Dermis blood vessel endothelial cell (primary cell): ENCODE measurements around the gene ATP6AP1. TPM values are rescaled to one million over a fixed set of nuclear protein-coding genes. Genes with fewer than 3 reads are reported as not detected.

Experiments used
- DNase-seq: peaks from one replicate; pipeline ENCODE4 v3.0.0; 2010
- total RNA-seq: library from RNA; depleted of rRNA; stranded (reverse); fragments of >200 nt; gene quantifications from 2 replicates; pipeline ENCODE4 v1.2.3, GENCODE V29; 2014

ATP6AP1 gene
- total RNA-seq, 1 donor from 2014 or later = 65.9 TPM

- DNase-seq = no peak
These were observed 44.5 kb downstream of the ATP6AP1 start for GRCh38 chrX:154472685-154473632.

- DNase-seq = no peak
These were observed 45.2 kb downstream of the ATP6AP1 start for GRCh38 chrX:154473683-154474082.

- DNase-seq = no peak
These were observed 48.3 kb downstream of the ATP6AP1 start for GRCh38 chrX:154476821-154477220.

- no peak for DNase-seq
These were observed 49.5 kb downstream of the ATP6AP1 start for GRCh38 chrX:154477891-154478477.

- peak; percentile 94 for DNase-seq
These were observed 50.5 kb downstream of the ATP6AP1 start, which contains the start of gene LAGE3 for GRCh38 chrX:154478728-154479622. Gene LAGE3, minus strand, starts transcription at chrX:154479281. Its CDS starts 366 bp downstream, at chrX:154478915.

GRCh38 chrX:154481195-154481594 is 52.7 kb downstream of the ATP6AP1 start:
- DNase-seq = no peak

- DNase-seq = no peak
These were observed 53.6 kb downstream of the ATP6AP1 start for GRCh38 chrX:154481911-154482601.

- no peak for DNase-seq
These were observed 54.3 kb downstream of the ATP6AP1 start for GRCh38 chrX:154482786-154483185.

- no peak for DNase-seq
These were observed 54.8 kb downstream of the ATP6AP1 start for GRCh38 chrX:154483325-154483724.

- DNase-seq = no peak
These were observed 56.0 kb downstream of the ATP6AP1 start for GRCh38 chrX:154484255-154485149.

GRCh38 chrX:154485150-154486051 is 56.9 kb downstream of the ATP6AP1 start:
- DNase-seq = no peak

GRCh38 chrX:154486052-154486395 is 57.5 kb downstream of the ATP6AP1 start:
- peak; percentile 17 for DNase-seq

Other genes with a start within 250 kb of the ATP6AP1 start
- gene OPN1MW, start 246.1 kb upstream of the ATP6AP1 start, total RNA-seq = 0.17 TPM in 1 of 2 replicates, not detected in the other
- not detected in 2 replicates for gene OPN1MW2, start 208.9 kb upstream of the ATP6AP1 start, total RNA-seq
- gene OPN1MW3, start 171.1 kb upstream of the ATP6AP1 start, total RNA-seq = not detected in 2 replicates
- gene TEX28, start 133.6 kb upstream of the ATP6AP1 start, total RNA-seq = not detected in 2 replicates
- gene TKTL1, start 132.9 kb upstream of the ATP6AP1 start, total RNA-seq = not detected in 2 replicates
- 1,387 and 2,587 TPM in 2 replicates for gene FLNA, start 54.0 kb upstream of the ATP6AP1 start, total RNA-seq
- 10.6 and 17.2 TPM in 2 replicates for gene EMD, start 49.4 kb upstream of the ATP6AP1 start, total RNA-seq
- gene RPL10, start 30.3 kb upstream of the ATP6AP1 start, total RNA-seq = 3,745 and 6,057 TPM in 2 replicates
- 105 and 111 TPM in 2 replicates for gene DNASE1L1, start 19.4 kb upstream of the ATP6AP1 start, total RNA-seq
- gene TAFAZZIN, start 17.1 kb upstream of the ATP6AP1 start, total RNA-seq = 20.8 and 25.9 TPM in 2 replicates
- gene GDI1, start 8.5 kb downstream of the ATP6AP1 start, total RNA-seq = 50.7 and 75.9 TPM in 2 replicates
- 58.0 and 61.4 TPM in 2 replicates for gene FAM50A, start 15.5 kb downstream of the ATP6AP1 start, total RNA-seq
- 6.6 and 9.0 TPM in 2 replicates for gene PLXNA3, start 29.6 kb downstream of the ATP6AP1 start, total RNA-seq
- gene LAGE3, start 50.6 kb downstream of the ATP6AP1 start, total RNA-seq = 14.3 and 31.5 TPM in 2 replicates
- gene UBL4A, start 57.9 kb downstream of the ATP6AP1 start, total RNA-seq = 51.1 and 57.8 TPM in 2 replicates
- gene SLC10A3, start 62.0 kb downstream of the ATP6AP1 start, total RNA-seq = 22.1 and 39.9 TPM in 2 replicates
- 25.5 and 27.7 TPM in 2 replicates for gene FAM3A, start 87.6 kb downstream of the ATP6AP1 start, total RNA-seq
- 29.1 and 117 TPM in 2 replicates for gene G6PD, start 118.2 kb downstream of the ATP6AP1 start, total RNA-seq
- gene IKBKG, start 118.9 kb downstream of the ATP6AP1 start, total RNA-seq = 15.5 and 22.1 TPM in 2 replicates
- gene CTAG1A, start 156.5 kb downstream of the ATP6AP1 start, total RNA-seq = not detected in 2 replicates
- gene CTAG1B, start 190.6 kb downstream of the ATP6AP1 start, total RNA-seq = not detected in 2 replicates
- not detected in 2 replicates for gene CTAG2, start 224.9 kb downstream of the ATP6AP1 start, total RNA-seq